ENCODE data around the gene ADAMTS20.

Gene ADAMTS20

DNA sequence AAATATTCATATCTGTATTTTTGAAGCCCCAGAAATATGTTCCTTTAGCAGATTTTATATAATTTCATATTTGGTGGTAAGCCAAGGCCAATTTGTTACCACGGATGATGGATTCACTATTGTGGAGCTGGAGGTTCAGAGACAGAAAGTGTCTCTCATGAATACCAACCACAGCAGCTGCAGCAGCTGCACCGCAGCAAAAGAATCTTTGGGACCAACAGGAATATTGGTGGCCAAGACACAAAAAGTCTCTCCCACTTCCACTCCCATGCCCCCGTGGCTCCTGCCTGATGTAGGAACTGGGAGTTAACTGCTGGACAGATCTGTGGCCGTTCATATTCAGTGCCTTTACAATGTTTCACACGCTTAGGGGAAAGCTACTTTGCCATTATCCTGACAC is 155.3 kb downstream of the ADAMTS20 start:
- H3K27ac ChIP-seq (ENCODE audit: low read depth, low read length), result no peak overlapping the region
- TF ChIP-seq EZH2phosphoT487 (conservative IDR thresholded peaks at IDR 0.05; ENCODE audit: low read length), result no peak
- TF ChIP-seq, protein P1, sequence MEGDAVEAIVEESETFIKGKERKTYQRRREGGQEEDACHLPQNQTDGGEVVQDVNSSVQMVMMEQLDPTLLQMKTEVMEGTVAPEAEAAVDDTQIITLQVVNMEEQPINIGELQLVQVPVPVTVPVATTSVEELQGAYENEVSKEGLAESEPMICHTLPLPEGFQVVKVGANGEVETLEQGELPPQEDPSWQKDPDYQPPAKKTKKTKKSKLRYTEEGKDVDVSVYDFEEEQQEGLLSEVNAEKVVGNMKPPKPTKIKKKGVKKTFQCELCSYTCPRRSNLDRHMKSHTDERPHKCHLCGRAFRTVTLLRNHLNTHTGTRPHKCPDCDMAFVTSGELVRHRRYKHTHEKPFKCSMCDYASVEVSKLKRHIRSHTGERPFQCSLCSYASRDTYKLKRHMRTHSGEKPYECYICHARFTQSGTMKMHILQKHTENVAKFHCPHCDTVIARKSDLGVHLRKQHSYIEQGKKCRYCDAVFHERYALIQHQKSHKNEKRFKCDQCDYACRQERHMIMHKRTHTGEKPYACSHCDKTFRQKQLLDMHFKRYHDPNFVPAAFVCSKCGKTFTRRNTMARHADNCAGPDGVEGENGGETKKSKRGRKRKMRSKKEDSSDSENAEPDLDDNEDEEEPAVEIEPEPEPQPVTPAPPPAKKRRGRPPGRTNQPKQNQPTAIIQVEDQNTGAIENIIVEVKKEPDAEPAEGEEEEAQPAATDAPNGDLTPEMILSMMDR (IDR thresholded peaks at IDR 0.05; ENCODE audit: insufficient read depth, low read length, poor library complexity, severe bottlenecking), result no peak
- H3K79me2 ChIP-seq (ENCODE audit: insufficient read depth, low read length), result no peaks in the 10 kb centered on the region
- H3K27me3 ChIP-seq (ENCODE audit: low read length), result no peaks in the 10 kb centered on the region; the same call in 1 of the 2 replicates
- H2AFZ ChIP-seq (ENCODE audit: low read depth, low read length, severe bottlenecking), result no peak overlapping the region
- H3K9me3 ChIP-seq (ENCODE audit: insufficient read depth, low read length), result no peaks in the 10 kb centered on the region
- no peaks in the 10 kb centered on the region for H4K20me1 ChIP-seq (ENCODE audit: low read depth, low read length)
- no peak overlapping the region for H3K9ac ChIP-seq (ENCODE audit: low read length)
- no peak overlapping the region for H3K4me2 ChIP-seq (ENCODE audit: low read depth, low read length, poor library complexity, severe bottlenecking)
- no peaks in the 10 kb centered on the region for H3K36me3 ChIP-seq (ENCODE audit: low read length)
- H3K9me2 ChIP-seq (replicated peaks; ENCODE audit: insufficient read depth, low read length), result no peaks in the 10 kb centered on the region
- H3K4me3 ChIP-seq (ENCODE audit: insufficient read depth, low read length, poor library complexity, severe bottlenecking), result no peak overlapping the region
- no peaks in the 10 kb centered on the region for H3F3A ChIP-seq (ENCODE audit: insufficient read depth)

DNA sequence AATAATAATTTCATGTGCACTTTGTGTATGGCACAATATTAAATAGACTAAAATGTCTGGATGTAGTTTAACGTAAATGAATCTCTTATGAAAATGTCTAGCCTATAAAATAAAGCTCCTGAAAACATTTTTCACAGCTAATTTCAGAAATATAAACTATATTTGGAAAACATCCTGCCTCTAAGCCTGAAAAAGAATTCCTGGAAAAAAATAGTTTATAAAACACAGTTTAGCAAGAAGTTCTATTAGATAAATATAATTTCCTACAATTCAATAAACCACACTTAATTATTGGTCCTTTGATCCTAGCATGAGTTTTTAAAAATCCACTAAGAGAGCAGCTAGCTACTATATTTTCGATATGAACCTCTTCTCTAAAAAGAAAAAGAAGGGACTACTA is 159.9 kb downstream of the ADAMTS20 start:
- Histone ChIP-seq H2AFZ (ENCODE audit: low read depth, low read length, severe bottlenecking) (no peak overlapping the region), H3F3A (ENCODE audit: insufficient read depth) (no peaks in the 10 kb centered on the region), H3K9me2 (replicated peaks; ENCODE audit: insufficient read depth, low read length) (no peaks in the 10 kb centered on the region), H4K20me1 (ENCODE audit: low read depth, low read length) (no peaks in the 10 kb centered on the region), H3K4me2 (ENCODE audit: low read depth, low read length, poor library complexity, severe bottlenecking) (no peak overlapping the region), H3K9me3 (ENCODE audit: insufficient read depth, low read length) (no peaks in the 10 kb centered on the region), H3K27ac (ENCODE audit: low read depth, low read length) (no peak overlapping the region), H3K79me2 (ENCODE audit: insufficient read depth, low read length) (no peaks in the 10 kb centered on the region), H3K4me3 (ENCODE audit: insufficient read depth, low read length, poor library complexity, severe bottlenecking) (no peak overlapping the region), H3K9ac (ENCODE audit: low read length) (no peak overlapping the region), H3K36me3 (ENCODE audit: low read length) (no peaks in the 10 kb centered on the region), H3K27me3 (ENCODE audit: low read length) (no peaks in the 10 kb centered on the region; the same call in 1 of the 2 replicates)
- no peak for TF ChIP-seq EZH2phosphoT487 (conservative IDR thresholded peaks at IDR 0.05; ENCODE audit: low read length)
- TF ChIP-seq, protein P1 (IDR thresholded peaks at IDR 0.05; ENCODE audit: insufficient read depth, low read length, poor library complexity, severe bottlenecking), result no peak

DNA sequence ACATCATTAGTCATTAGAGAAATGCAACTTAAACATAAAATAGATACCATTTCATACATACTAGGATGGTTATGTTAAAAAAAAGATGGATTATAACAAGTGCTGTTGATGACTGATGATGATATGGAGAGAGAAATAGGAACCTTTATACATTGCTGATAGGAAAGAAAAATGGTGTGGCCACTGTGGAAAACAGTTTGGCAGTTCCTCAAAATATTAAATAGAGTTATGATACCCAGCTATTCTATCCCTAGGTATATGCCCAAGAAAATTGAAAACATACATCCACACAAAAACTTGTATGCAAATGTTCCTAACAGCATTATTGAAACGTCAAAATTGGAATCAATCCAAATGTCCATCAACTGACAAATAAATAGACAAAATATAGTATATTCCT is 170.1 kb downstream of the ADAMTS20 start:
- no peaks in the 10 kb centered on the region for H3K9me2 ChIP-seq (replicated peaks; ENCODE audit: insufficient read depth, low read length)
- peaks cover 4% of the 10 kb centered on the region; the same call in 1 of the 2 replicates for H3K9me3 ChIP-seq (ENCODE audit: insufficient read depth, low read length)
- H3K27ac ChIP-seq (ENCODE audit: low read depth, low read length), result no peak overlapping the region
- no peak overlapping the region for H3K9ac ChIP-seq (ENCODE audit: low read length)
- H3F3A ChIP-seq (ENCODE audit: insufficient read depth), result no peaks in the 10 kb centered on the region
- no peaks in the 10 kb centered on the region for H3K36me3 ChIP-seq (ENCODE audit: low read length)
- TF ChIP-seq, protein P1 (IDR thresholded peaks at IDR 0.05; ENCODE audit: insufficient read depth, low read length, poor library complexity, severe bottlenecking), result no peak
- TF ChIP-seq EZH2phosphoT487 (conservative IDR thresholded peaks at IDR 0.05; ENCODE audit: low read length), result no peak
- H4K20me1 ChIP-seq (ENCODE audit: low read depth, low read length), result no peaks in the 10 kb centered on the region
- no peaks in the 10 kb centered on the region for H3K27me3 ChIP-seq (ENCODE audit: low read length)
- H3K4me2 ChIP-seq (ENCODE audit: low read depth, low read length, poor library complexity, severe bottlenecking), result no peak overlapping the region
- no peak overlapping the region for H2AFZ ChIP-seq (ENCODE audit: low read depth, low read length, severe bottlenecking)
- no peak overlapping the region for H3K4me3 ChIP-seq (ENCODE audit: insufficient read depth, low read length, poor library complexity, severe bottlenecking)
- no peaks in the 10 kb centered on the region for H3K79me2 ChIP-seq (ENCODE audit: insufficient read depth, low read length)
